Loucy (cell line): ENCODE data around the gene HOXA2.

Source experiments
- H2AFZ ChIP-seq: fragments of 200-600 bp; sonication (generic); 2 replicates; pipeline ENCODE4 v1.6.0; 2016; ENCODE audit warnings: antibody characterized with exemption, mild to moderate bottlenecking, low read length, moderate library complexity
- H3F3A ChIP-seq: fragments of 200-600 bp; 2 replicates; pipeline ENCODE4 v1.6.0; 2016; ENCODE audit warnings: antibody characterized with exemption, low read depth, mild to moderate bottlenecking
- H3K27me3 ChIP-seq: fragments of 200-600 bp; sonication (generic); 2 replicates; pipeline ENCODE4 v1.6.1; 2014; ENCODE audit warnings: low read length, mild to moderate bottlenecking; ENCODE audit not compliant: insufficient read depth, poor library complexity, severe bottlenecking
- H3K36me3 ChIP-seq: fragments of 200-600 bp; sonication (generic); 2 replicates; pipeline ENCODE4 v1.6.1; 2016; ENCODE audit warnings: low read length; ENCODE audit not compliant: insufficient read depth
- H3K4me1 ChIP-seq: fragments of 200-600 bp; sonication (generic); 2 replicates; pipeline ENCODE4 v1.5.1; 2014; ENCODE audit warnings: low read length, mild to moderate bottlenecking; ENCODE audit not compliant: insufficient read depth, poor library complexity, severe bottlenecking
- H3K4me2 ChIP-seq: fragments of 200-600 bp; sonication (generic); 2 replicates; pipeline ENCODE4 v1.6.0; 2014; ENCODE audit warnings: antibody characterized with exemption, low read length, low read depth, mild to moderate bottlenecking; ENCODE audit not compliant: poor library complexity, severe bottlenecking
- H3K4me3 ChIP-seq: fragments of 200-600 bp; sonication (generic); 2 replicates; pipeline ENCODE4 v1.5.1; 2014; ENCODE audit warnings: low read length, mild to moderate bottlenecking, mixed read lengths; ENCODE audit not compliant: poor library complexity, severe bottlenecking
- H3K79me2 ChIP-seq: fragments of 200-600 bp; sonication (generic); 2 replicates; pipeline ENCODE4 v1.6.1; 2014; ENCODE audit warnings: low read length; ENCODE audit not compliant: insufficient read depth
- H3K9ac ChIP-seq: fragments of 200-600 bp; sonication (generic); 2 replicates; pipeline ENCODE4 v1.6.0; 2014; ENCODE audit warnings: mild to moderate bottlenecking, low read depth, low read length, moderate library complexity; ENCODE audit not compliant: poor library complexity, severe bottlenecking
- H3K9me2 ChIP-seq: fragments of 200-600 bp; sonication (generic); replicated peaks from 2 replicates; pipeline ENCODE4 v1.6.1; 2016; ENCODE audit warnings: low read depth, low read length, mixed read lengths
- H3K9me3 ChIP-seq: fragments of 200-600 bp; sonication (generic); 2 replicates; pipeline ENCODE4 v1.6.1; 2014; ENCODE audit warnings: mild to moderate bottlenecking, antibody characterized with exemption, low read length, low read depth; ENCODE audit not compliant: insufficient read depth
- H4K20me1 ChIP-seq: fragments of 200-600 bp; sonication (generic); 2 replicates; pipeline ENCODE4 v1.6.0; 2014; ENCODE audit warnings: antibody characterized with exemption, low read length, mild to moderate bottlenecking; ENCODE audit not compliant: insufficient read depth, poor library complexity, severe bottlenecking
- EZH2phosphoT487 ChIP-seq: fragments of 200-600 bp; IDR thresholded peaks from 2 replicates; pipeline ENCODE4 v1.6.1; 2018; ENCODE audit warnings: antibody characterized with exemption, mild to moderate bottlenecking, moderate library complexity, borderline replicate concordance
- TF ChIP-seq, protein P1 (sequence below): fragments of 200-600 bp; sonication (generic); conservative IDR thresholded peaks from 2 replicates; pipeline ENCODE4 v1.5.1; 2014; ENCODE audit warnings: mild to moderate bottlenecking, antibody characterized with exemption, low read length

The HOXA2 gene

GRCh38 chr7:27149842-27150567 lies 47.5 kb upstream of the HOXA2 start:
- Histone ChIP-seq H3K27me3 (peaks cover 35% of the 10 kb centered on the region), H3K9me2 (no peaks in the 10 kb centered on the region), H3F3A (no peaks in the 10 kb centered on the region), H3K9me3 (no peaks in the 10 kb centered on the region), H2AFZ (no peak overlapping the region), H4K20me1 (peaks cover 71% of the 10 kb centered on the region), H3K4me2 (peak overlapping the region; percentile 91), H3K36me3 (peaks cover 51% of the 10 kb centered on the region), H3K79me2 (peaks cover 100% of the 10 kb centered on the region), H3K4me3 (peak overlapping the region; percentile 94), H3K9ac (peak overlapping the region; percentile 99), H3K4me1 (peaks cover 37% of the 10 kb centered on the region)
- TF ChIP-seq EZH2phosphoT487: no peak
- TF ChIP-seq, protein P1, sequence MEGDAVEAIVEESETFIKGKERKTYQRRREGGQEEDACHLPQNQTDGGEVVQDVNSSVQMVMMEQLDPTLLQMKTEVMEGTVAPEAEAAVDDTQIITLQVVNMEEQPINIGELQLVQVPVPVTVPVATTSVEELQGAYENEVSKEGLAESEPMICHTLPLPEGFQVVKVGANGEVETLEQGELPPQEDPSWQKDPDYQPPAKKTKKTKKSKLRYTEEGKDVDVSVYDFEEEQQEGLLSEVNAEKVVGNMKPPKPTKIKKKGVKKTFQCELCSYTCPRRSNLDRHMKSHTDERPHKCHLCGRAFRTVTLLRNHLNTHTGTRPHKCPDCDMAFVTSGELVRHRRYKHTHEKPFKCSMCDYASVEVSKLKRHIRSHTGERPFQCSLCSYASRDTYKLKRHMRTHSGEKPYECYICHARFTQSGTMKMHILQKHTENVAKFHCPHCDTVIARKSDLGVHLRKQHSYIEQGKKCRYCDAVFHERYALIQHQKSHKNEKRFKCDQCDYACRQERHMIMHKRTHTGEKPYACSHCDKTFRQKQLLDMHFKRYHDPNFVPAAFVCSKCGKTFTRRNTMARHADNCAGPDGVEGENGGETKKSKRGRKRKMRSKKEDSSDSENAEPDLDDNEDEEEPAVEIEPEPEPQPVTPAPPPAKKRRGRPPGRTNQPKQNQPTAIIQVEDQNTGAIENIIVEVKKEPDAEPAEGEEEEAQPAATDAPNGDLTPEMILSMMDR: 0 out of 2 replicates have a peak, but pooled peaks have one; percentile 7

DNA sequence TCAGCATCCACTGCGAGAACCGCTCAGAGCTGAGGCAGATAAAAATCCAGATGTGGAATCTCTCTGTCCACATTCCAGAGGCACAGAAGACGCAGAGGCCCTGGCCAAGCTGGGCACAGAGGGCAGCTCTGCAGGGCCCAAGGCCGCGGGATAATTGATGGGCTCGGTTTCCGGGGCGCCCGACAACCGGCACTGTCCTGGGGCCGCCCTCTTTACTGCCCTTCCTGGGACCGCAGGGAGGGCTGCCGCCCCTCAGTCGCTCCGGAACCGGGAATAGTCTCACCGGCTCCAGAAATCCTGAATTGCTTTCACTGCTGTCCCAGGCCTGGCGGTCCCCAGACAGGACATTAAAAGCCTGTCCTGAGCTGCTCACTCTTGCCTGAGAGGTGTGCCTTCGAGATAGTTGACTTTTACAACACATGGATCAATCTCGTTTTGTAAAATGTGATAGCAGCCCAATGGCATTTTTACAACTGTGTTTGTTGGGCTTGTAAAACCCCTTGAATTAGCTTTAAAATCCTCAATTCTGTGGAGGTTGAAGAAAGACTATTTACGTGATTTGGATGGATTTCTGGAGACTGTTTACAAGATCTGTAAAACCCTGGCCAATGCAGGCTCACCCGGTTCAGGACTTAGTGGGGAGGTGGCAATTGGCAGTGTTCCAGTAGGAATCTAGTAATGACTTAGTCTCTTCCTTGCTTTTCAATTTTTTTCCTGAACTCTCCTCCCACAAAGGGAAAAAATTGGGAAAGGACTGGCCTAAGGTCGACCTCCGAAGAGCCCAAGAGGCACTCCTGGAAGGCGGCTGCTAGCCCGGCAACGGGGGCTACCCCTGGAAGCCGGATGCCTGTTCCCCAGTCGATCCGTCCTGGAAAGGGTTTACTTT lies 46.5 kb upstream of the HOXA2 start:
- TF ChIP-seq, protein P1: no peak
- TF ChIP-seq EZH2phosphoT487: no peak
- peaks cover 58% of the 10 kb centered on the region for H3K36me3 ChIP-seq
- H2AFZ ChIP-seq: no peak overlapping the region
- no peaks in the 10 kb centered on the region for H3K9me3 ChIP-seq
- peaks cover 100% of the 10 kb centered on the region for H3K79me2 ChIP-seq
- H4K20me1 ChIP-seq: peaks cover 81% of the 10 kb centered on the region
- peak overlapping the region; percentile 94 for H3K4me3 ChIP-seq
- peaks cover 35% of the 10 kb centered on the region for H3K27me3 ChIP-seq
- H3K4me1 ChIP-seq: peaks cover 32% of the 10 kb centered on the region
- H3F3A ChIP-seq: no peaks in the 10 kb centered on the region
- peak overlapping the region; percentile 91 for H3K4me2 ChIP-seq
- H3K9me2 ChIP-seq: no peaks in the 10 kb centered on the region
- H3K9ac ChIP-seq: peak overlapping the region; percentile 99

DNA sequence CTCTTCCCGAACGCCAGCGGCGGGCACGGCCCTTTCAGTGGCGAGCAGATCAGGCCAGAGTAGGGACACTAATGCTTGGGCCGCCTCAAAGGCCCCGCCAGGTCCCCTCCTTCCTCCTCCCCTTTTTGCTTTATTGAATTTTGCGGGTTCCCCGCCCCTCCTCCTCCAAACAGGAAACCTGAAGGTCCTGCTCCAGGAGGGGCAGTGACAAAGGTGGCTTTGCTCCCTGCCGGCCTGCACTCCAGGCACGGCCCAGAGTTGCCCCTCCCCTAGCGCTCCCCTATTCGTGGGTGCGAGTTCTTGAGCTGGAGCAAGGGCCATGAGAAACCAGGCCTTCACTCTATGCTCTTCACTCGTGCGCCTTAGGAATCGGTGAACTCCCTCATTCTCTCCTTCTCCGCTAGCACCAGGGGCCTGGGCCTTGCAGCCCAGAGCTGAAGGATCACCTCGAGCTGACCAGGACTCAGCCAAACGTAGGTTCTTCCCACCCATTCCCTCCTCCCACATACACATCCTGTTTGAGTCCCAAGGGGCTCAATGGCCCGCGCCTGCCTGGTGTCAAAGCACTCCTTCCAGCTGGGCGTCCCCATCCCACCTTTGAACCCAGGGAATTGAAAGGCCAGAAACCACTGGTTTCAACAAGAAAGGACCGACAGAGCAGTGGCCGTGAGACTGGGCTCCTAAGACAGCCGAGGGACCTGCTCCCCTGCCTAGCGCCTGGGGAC lies 45.7 kb upstream of the HOXA2 start:
- Histone ChIP-seq H3F3A (no peaks in the 10 kb centered on the region), H3K27me3 (peaks cover 35% of the 10 kb centered on the region), H3K36me3 (peaks cover 66% of the 10 kb centered on the region), H3K4me1 (peaks cover 32% of the 10 kb centered on the region), H3K79me2 (peaks cover 100% of the 10 kb centered on the region), H3K4me2 (peak overlapping the region; percentile 91), H3K9ac (peak overlapping the region; percentile 99), H2AFZ (no peak overlapping the region), H4K20me1 (peaks cover 89% of the 10 kb centered on the region), H3K9me2 (no peaks in the 10 kb centered on the region), H3K4me3 (peak overlapping the region; percentile 94), H3K9me3 (no peaks in the 10 kb centered on the region)
- TF ChIP-seq, protein P1: no peak
- TF ChIP-seq EZH2phosphoT487: no peak
